Measurements from ENCODE around the gene MGAT4B. TPM values are rescaled to one million over a fixed set of nuclear protein-coding genes. Genes with fewer than 3 reads are reported as not detected.
A peak's percentile ranks its signal among the peaks of the same experiment; 100 is the strongest.

The MGAT4B gene
- total and polyA plus RNA-seq, 12 donors = 80.5 to 242 (median 197) TPM

DNA sequence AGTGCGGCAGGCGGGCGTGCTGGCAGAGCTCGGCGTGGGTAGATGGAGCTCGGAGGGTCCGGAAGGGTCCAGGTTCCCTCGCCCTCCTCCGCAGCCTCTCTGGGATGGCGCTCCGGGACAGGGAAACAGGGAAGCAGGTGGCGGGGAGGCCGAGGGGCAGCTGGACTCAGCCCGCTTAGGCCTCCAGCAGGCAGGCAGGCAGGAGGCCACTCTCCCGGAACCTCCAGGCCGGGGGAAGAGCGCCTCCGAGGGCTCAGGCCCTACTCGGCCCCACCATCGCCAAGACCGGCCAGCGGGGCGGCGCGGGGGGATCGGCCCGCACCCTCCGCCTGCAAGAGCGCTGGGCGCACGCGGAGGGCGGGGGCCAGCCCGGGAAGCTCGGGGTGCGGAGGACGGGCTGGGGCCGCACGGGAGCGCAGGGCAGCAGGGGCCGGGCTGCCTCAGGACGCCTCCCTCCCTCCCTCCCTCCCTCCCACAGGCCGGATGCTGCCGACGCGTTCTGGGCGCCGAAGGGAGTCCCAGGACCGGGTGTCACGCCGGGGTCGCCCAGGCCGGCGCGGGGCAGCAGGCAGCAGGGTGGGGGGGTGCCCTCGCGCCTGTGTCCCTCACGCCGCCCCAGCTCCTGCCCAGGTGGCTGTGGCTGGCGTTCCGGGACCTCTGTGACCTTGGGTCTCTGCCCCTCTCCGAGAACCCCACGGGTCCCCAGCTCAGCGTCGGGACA, 977 bp downstream of the MGAT4B start:
- H3K27ac ChIP-seq = peak overlapping the region in 4 of 5 donors; percentile 85 to 93 (median 90)
- H3K9me3 ChIP-seq (replicated peaks in 1 of 3) = no peaks in the 10 kb centered on the region
- intact Hi-C loops (cut with DNase I) = loop anchor here in 1 of 2 donors (10.0 kb wide), 2 partner anchors 49 to 99 kb away; partner anchors contain the start of genes MRNIP and TBC1D9B
- H3K4me1 ChIP-seq (replicated peaks in 1 of 2) = peaks cover 37 to 48% of the 10 kb centered on the region in 2 donors
- peaks cover 0 to 8% of the 10 kb centered on the region in 2 donors for H3K36me3 ChIP-seq (replicated peaks in 1 of 2)
- TF ChIP-seq CTCF (IDR thresholded peaks at IDR 0.05) (no peak), POLR2A (IDR thresholded peaks at IDR 0.05) (peak in 1 of 2 donors; percentile 15)
- 2 to 29% (median 3%) methylated on average over 11 to 65 of the region's 65 CpGs for WGBS, 4 donors
- peak overlapping the region; percentile 24 to 84 (median 58) for H3K4me3 ChIP-seq
- H3K27me3 ChIP-seq = no peaks in the 10 kb centered on the region
- DNase-seq = peak in 6 of 7 donors; percentile 44 to 68 (median 52)

DNA sequence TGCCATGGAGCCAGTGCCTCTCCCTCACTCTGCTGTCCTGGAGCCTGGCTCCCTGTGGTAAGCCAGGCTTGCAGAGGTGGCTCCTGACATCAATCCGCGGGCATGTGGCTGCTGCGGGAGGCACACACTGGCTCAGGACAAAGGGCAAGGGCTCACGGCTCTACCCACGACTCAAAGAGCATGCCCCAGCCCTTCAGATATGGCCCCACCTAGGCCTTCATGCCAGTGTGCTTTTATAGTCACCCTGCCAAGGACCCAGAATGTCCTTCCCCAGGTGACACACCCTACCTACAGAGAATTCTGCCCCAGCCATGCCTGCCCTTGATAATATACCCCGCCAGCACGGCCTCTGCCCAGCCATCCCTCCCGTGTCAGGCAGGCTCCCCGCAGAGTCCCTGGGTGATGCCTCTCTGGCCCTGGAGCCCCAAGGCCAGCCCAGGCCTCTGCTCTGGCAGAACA, 1.6 kb downstream of the MGAT4B start:
- Histone ChIP-seq H3K36me3 (replicated peaks in 1 of 2) (peaks cover 0 to 13% of the 10 kb centered on the region in 2 donors), H3K4me1 (replicated peaks in 1 of 2) (peaks cover 37 to 48% of the 10 kb centered on the region in 2 donors), H3K27ac (peak overlapping the region in 4 of 5 donors; percentile 85 to 93 (median 90)), H3K4me3 (peak overlapping the region; percentile 24 to 84 (median 50)), H3K9me3 (replicated peaks in 1 of 3) (no peaks in the 10 kb centered on the region), H3K27me3 (no peaks in the 10 kb centered on the region)
- TF ChIP-seq CTCF (IDR thresholded peaks at IDR 0.05) (no peak), POLR2A (IDR thresholded peaks at IDR 0.05) (peak in 1 of 2 donors; percentile 61)
- intact Hi-C loops (cut with DNase I) = loop anchor here in 1 of 2 donors (10.0 kb wide), 2 partner anchors 50 to 100 kb away; partner anchors contain the start of genes MRNIP and TBC1D9B
- WGBS, 4 donors = 27 to 50% (median 40%) methylated on average over 2 to 9 of the region's 9 CpGs
- DNase-seq = peak in 6 of 7 donors; percentile 70 to 79 (median 72)

- H3K4me3 ChIP-seq = no peak overlapping the region
- TF ChIP-seq CTCF (IDR thresholded peaks at IDR 0.05) (no peak), POLR2A (IDR thresholded peaks at IDR 0.05) (no peak)
- intact Hi-C loops (cut with DNase I) = loop anchor here in 1 of 2 donors (10.0 kb wide), 2 partner anchors 50 to 100 kb away; partner anchors contain the start of genes MRNIP and TBC1D9B
These were observed 2.1 kb downstream of the MGAT4B start for GRCh38 chr5:179804555-179804947.

More at GRCh38 chr5:179804555-179804947, 2.1 kb downstream of the MGAT4B start:
- no peaks in the 10 kb centered on the region for H3K9me3 ChIP-seq (replicated peaks in 1 of 3)
- H3K27me3 ChIP-seq = no peaks in the 10 kb centered on the region
- H3K4me1 ChIP-seq (replicated peaks in 1 of 2) = peaks cover 37 to 48% of the 10 kb centered on the region in 2 donors
- H3K36me3 ChIP-seq (replicated peaks in 1 of 2) = peaks cover 0 to 18% of the 10 kb centered on the region in 2 donors
- DNase-seq = no peak
- 79 to 82% (median 80%) methylated on average over 7 to 8 of the region's 8 CpGs for WGBS, 4 donors
- H3K27ac ChIP-seq = peak overlapping the region in 3 of 5 donors; percentile 88 to 93 (median 93)
